Fibroblast of the aortic adventitia (primary cell): ENCODE results near the gene SLC35F3. TPM values are rescaled to one million over a fixed set of nuclear protein-coding genes. Genes with fewer than 3 reads are reported as not detected.

ENCODE experiments used
- DNase-seq: peaks from one replicate; pipeline ENCODE4 v3.0.0-alpha.2; 2010; ENCODE audit warnings: low read depth
- H3K4me3 ChIP-seq: 2 replicates; pipeline ENCODE4 v1.5.1; 2011; ENCODE audit warnings: low read depth, mild to moderate bottlenecking, control low read depth, low read length, moderate library complexity
- CTCF ChIP-seq: IDR thresholded peaks from 2 replicates; pipeline ENCODE4 v1.5.1; 2011; ENCODE audit warnings: mild to moderate bottlenecking, low read length, control low read depth, inconsistent platforms; ENCODE audit not compliant: insufficient read depth
- total RNA-seq: library from RNA; depleted of rRNA; stranded (reverse); fragments of >200 nt; gene quantifications from 2 replicates; pipeline ENCODE4 v1.2.3, GENCODE V29; 2012; ENCODE audit warnings: low replicate concordance

Gene SLC35F3
- total RNA-seq, 1 donor: not detected

GRCh38 chr1:234272656-234273312 lies 368.3 kb downstream of the SLC35F3 start:
- TF ChIP-seq CTCF: no peak

GRCh38 chr1:234273981-234274380 lies 369.5 kb downstream of the SLC35F3 start:
- no peak for TF ChIP-seq CTCF
- DNase-seq: no peak

More at GRCh38 chr1:234272656-234273312, 368.3 kb downstream of the SLC35F3 start:
- no peak overlapping the region for H3K4me3 ChIP-seq
- DNase-seq: no peak

GRCh38 chr1:234276151-234276788 lies 371.8 kb downstream of the SLC35F3 start:
- no peak overlapping the region for H3K4me3 ChIP-seq
- no peak for TF ChIP-seq CTCF
- no peak for DNase-seq

More at GRCh38 chr1:234273981-234274380, 369.5 kb downstream of the SLC35F3 start:
- no peak overlapping the region for H3K4me3 ChIP-seq

GRCh38 chr1:234277161-234277868 lies 372.8 kb downstream of the SLC35F3 start:
- H3K4me3 ChIP-seq: no peak overlapping the region
- TF ChIP-seq CTCF: no peak
- DNase-seq: no peak

GRCh38 chr1:234279021-234279420 lies 374.5 kb downstream of the SLC35F3 start:
- no peak overlapping the region for H3K4me3 ChIP-seq
- DNase-seq: no peak
- TF ChIP-seq CTCF: no peak

GRCh38 chr1:234280500-234280899 lies 376.0 kb downstream of the SLC35F3 start:
- no peak overlapping the region for H3K4me3 ChIP-seq
- DNase-seq: no peak
- no peak for TF ChIP-seq CTCF
